Limb (tissue), 2 donors: ENCODE results near the gene GZMH.
"Not testable (repeated sequence)": the region's sequence is repeated elsewhere in the genome, so short reads cannot be mapped to it uniquely, and the experiment has no call there.

ENCODE experiments used
- DNase-seq, 2 donors: peaks; one replicate each; pipeline ENCODE4 v3.0.0-alpha.2; 2016; ENCODE audit errors: extremely low spot score in 2 of 2

GZMH gene

GRCh38 chr14:24609655-24610344 lies at the start of gene GZMH:
Gene GZMH, minus strand, starts transcription at chr14:24609685. Its CDS starts 72 bp downstream, at chr14:24609613.
- no peak for DNase-seq

GRCh38 chr14:24648361-24648760 lies 38.9 kb upstream of the GZMH start:
- DNase-seq: not testable (repeated sequence)

- DNase-seq: no peak
Measured at GRCh38 chr14:24639905-24640304, 30.4 kb upstream of the GZMH start.

- no peak for DNase-seq
Measured at GRCh38 chr14:24639270-24639669, 29.8 kb upstream of the GZMH start.

GRCh38 chr14:24634158-24634557 lies 24.7 kb upstream of the GZMH start, which contains the start of gene GZMB:
Gene GZMB, minus strand, starts transcription at chr14:24634190. Its CDS starts 30 bp downstream, at chr14:24634160.
- DNase-seq: no peak

GRCh38 chr14:24633353-24633752 lies 23.9 kb upstream of the GZMH start:
- DNase-seq: no peak

- DNase-seq: no peak
Measured at GRCh38 chr14:24632761-24633160, 23.3 kb upstream of the GZMH start.

- no peak for DNase-seq
Measured at GRCh38 chr14:24632336-24632735, 22.9 kb upstream of the GZMH start.

GRCh38 chr14:24631749-24632335 lies 22.4 kb upstream of the GZMH start:
- DNase-seq: no peak

- peak in 1 of 2 donors; percentile 36 for DNase-seq
Measured at GRCh38 chr14:24630872-24631477, 21.5 kb upstream of the GZMH start.

- no peak for DNase-seq
Measured at GRCh38 chr14:24630087-24630871, 20.8 kb upstream of the GZMH start.

GRCh38 chr14:24629521-24629920 lies 20.0 kb upstream of the GZMH start:
- DNase-seq: no peak

- DNase-seq: no peak
Measured at GRCh38 chr14:24613747-24614146, 4.3 kb upstream of the GZMH start.

GRCh38 chr14:24613241-24613640 lies 3.8 kb upstream of the GZMH start:
- DNase-seq: no peak

- no peak for DNase-seq
Measured at GRCh38 chr14:24612196-24612595, 2.7 kb upstream of the GZMH start.

- DNase-seq: no peak
Measured at GRCh38 chr14:24607635-24608514, 1.6 kb downstream of the GZMH start.

GRCh38 chr14:24607081-24607480 lies 2.4 kb downstream of the GZMH start:
- no peak for DNase-seq

GRCh38 chr14:24606297-24606696 lies 3.2 kb downstream of the GZMH start:
- no peak for DNase-seq

GRCh38 chr14:24605435-24606190 lies 3.9 kb downstream of the GZMH start:
- DNase-seq: no peak

GRCh38 chr14:24597403-24597802 lies 12.1 kb downstream of the GZMH start:
- no peak for DNase-seq
